ENCODE measurements around the gene ANKRD33B. TPM values are rescaled to one million over a fixed set of nuclear protein-coding genes. Genes with fewer than 3 reads are reported as not detected.

Gene ANKRD33B
- polyA plus RNA-seq, 1 experiment: 3.4 TPM

DNA sequence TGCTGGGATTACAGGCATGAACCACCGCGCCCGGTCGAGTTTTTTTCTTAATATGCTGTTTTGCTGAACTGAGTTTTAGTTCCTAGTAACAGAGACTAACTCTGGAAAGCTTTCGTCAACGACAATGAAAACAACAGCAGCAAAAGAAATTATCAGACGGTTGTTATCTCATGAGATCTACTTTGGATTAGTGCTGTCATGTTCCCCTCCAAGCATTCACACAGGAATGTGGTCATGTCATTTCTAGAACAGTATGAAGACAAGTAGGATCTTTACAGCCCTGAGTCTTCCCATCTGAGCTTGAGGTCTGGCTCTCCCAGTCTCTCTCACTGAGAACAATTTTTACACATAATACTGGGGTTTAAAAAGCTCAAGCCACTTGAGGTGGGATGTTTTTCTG lies 4.0 kb upstream of the ANKRD33B start:
- DNase-seq (ENCODE audit: low read depth): no peak
- CTCF ChIA-PET: interaction anchor here (0.7 to 2.1 kb wide), 2 partner anchors 15 to 68 kb away, joined by 4 to 7 read pairs; no protein-coding TSS in a partner anchor
- POLR2A ChIA-PET: no interaction called here

GRCh38 chr5:10562201-10563109 lies 1.4 kb upstream of the ANKRD33B start:
- CTCF ChIA-PET: no interaction called here

More for the DNA sequence above, 4.0 kb upstream of the ANKRD33B start:
- TF ChIP-seq CTCF (IDR thresholded peaks at IDR 0.05; ENCODE audit: insufficient read depth, low read depth, low read length): no peak
- Histone ChIP-seq H3K36me3 (ENCODE audit: control insufficient read depth, insufficient read depth, low read length) (no peaks in the 10 kb centered on the region), H3K4me3 (ENCODE audit: low read depth, low read length) (no peak overlapping the region), H3K27me3 (ENCODE audit: control insufficient read depth, insufficient read depth, low read length) (no peaks in the 10 kb centered on the region)

DNA sequence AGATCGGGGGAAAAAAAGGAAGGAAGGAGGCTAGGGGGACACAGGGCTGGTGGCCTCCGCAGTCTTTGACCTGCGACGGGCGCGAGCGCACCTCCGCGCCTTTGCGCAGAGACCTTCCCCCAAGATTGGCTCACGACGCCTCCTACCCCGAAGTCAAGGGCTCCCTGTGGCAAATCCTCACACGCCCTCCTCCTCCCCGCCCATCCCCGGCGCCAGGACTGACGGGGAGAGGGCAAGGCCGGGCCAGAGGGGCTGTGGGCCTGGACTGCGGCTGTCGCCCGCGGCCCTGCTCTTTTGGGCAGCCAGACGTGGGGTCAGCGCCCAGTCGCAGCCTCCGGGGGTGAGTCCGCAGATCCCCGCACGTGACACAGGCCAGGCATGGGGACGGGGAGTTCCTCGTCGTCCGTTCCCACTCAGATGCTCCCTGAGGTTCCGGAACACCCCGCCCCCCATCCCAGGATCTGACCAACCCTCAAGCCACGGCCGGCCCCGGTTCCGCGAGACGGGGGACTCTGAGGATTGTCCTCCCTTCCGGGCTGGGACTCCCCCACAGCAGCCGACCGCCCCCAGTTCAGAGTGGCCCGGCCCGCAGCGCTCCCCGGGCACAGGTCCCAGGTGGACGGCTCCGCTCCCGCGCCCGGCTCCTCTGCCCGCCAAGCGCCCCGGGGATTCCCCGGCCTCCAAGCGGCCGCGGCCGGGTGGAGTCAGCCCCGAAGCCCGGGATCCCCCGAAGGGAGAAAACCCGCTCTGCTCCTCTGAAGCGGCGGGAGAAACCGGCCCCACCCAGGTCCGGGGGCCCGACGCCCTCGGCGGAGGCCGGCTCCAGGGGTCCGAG lies 543 bp upstream of the ANKRD33B start:
- CTCF ChIA-PET: interaction anchor here (1.4 kb wide), 1 partner anchor 65 kb away, joined by 4 read pairs; no protein-coding TSS in a partner anchor
- Histone ChIP-seq H3K4me3 (ENCODE audit: low read depth, low read length) (peak overlapping the region; percentile 95), H3K36me3 (ENCODE audit: control insufficient read depth, insufficient read depth, low read length) (no peaks in the 10 kb centered on the region), H3K27me3 (ENCODE audit: control insufficient read depth, insufficient read depth, low read length) (no peaks in the 10 kb centered on the region)
- TF ChIP-seq CTCF (IDR thresholded peaks at IDR 0.05; ENCODE audit: insufficient read depth, low read depth, low read length): no peak
- no peak for DNase-seq (ENCODE audit: low read depth)
- POLR2A ChIA-PET: no interaction called here

More at GRCh38 chr5:10562201-10563109, 1.4 kb upstream of the ANKRD33B start:
- TF ChIP-seq CTCF (IDR thresholded peaks at IDR 0.05; ENCODE audit: insufficient read depth, low read depth, low read length): no peak
- Histone ChIP-seq H3K27me3 (ENCODE audit: control insufficient read depth, insufficient read depth, low read length) (no peaks in the 10 kb centered on the region), H3K36me3 (ENCODE audit: control insufficient read depth, insufficient read depth, low read length) (no peaks in the 10 kb centered on the region), H3K4me3 (ENCODE audit: low read depth, low read length) (no peak overlapping the region)
- POLR2A ChIA-PET: no interaction called here
- no peak for DNase-seq (ENCODE audit: low read depth)

DNA sequence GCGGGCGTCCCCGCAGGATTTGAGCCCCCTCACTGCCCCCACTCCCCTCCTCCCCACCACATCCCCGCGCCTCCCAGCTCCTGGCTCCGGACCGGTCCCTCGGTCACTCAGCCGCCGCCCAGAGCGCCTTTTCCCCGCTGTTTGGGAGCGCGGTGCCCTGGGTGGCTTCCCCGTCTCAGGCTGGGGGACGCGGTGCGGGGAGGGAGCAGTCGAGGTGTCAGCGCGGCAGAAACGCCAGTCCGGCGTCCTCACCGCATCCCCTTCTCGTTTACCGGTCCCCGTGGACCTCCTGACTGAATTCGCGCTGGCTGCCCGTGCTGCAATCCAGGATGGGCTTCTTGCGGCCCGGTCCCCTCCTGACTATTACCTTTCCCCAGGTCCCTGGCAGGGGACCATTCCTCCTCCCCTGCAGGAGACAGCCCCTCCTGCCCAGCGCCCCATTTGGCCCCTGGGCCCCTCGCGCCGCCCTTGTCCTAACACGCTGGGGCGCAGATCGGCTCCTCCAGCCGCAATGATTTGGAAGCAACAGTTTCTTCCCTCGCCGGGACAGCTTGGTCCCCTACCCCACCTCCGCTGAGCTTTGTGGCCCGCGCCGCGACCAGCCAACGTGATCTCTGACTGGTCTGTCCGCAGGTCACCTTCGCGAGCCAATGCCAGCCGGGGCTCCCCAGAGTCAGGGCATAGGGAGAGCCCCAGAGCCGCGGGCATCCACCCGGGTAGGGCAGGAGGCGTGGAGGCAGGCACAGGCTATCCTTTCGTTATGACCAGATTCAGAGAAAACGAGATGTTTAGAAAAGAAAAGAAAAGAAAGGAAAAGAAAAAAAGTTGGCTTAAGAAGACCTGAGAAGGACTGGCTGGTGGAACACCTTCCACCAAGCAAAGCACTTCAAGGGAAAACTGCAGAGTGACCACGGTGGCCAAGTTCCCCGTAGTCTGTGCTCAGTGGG lies 1.2 kb downstream of the ANKRD33B start:
- CTCF ChIA-PET: interaction anchor here (0.8 to 1.5 kb wide), 4 partner anchors 52 to 113 kb away, joined by 3 to 4 read pairs (median 4); no protein-coding TSS in a partner anchor
- DNase-seq (ENCODE audit: low read depth): no peak
- TF ChIP-seq CTCF (IDR thresholded peaks at IDR 0.05; ENCODE audit: insufficient read depth, low read depth, low read length): no peak

More for the DNA sequence above, 1.2 kb downstream of the ANKRD33B start:
- POLR2A ChIA-PET: interaction anchor here (0.6 kb wide), 1 partner anchor 50 kb away, joined by 14 read pairs; no protein-coding TSS in a partner anchor
- H3K36me3 ChIP-seq (ENCODE audit: control insufficient read depth, insufficient read depth, low read length): no peaks in the 10 kb centered on the region
- peak overlapping the region; percentile 95 for H3K4me3 ChIP-seq (ENCODE audit: low read depth, low read length)
- no peaks in the 10 kb centered on the region for H3K27me3 ChIP-seq (ENCODE audit: control insufficient read depth, insufficient read depth, low read length)
